Neural cell (in vitro differentiated cells): ENCODE data around the gene CHURC1.

ENCODE experiments used
- CTCF ChIP-seq: fragments of 450-650 bp; IDR thresholded peaks from 2 replicates; pipeline ENCODE4 v1.5.1; 2014; ENCODE audit warnings: antibody characterized with exemption, mild to moderate bottlenecking, moderate library complexity; ENCODE audit not compliant: poor library complexity, severe bottlenecking
- EP300 ChIP-seq: fragments of 450-650 bp; conservative IDR thresholded peaks from 2 replicates; pipeline ENCODE4 v1.6.1; 2014; ENCODE audit warnings: antibody characterized with exemption, mild to moderate bottlenecking, moderate library complexity; ENCODE audit not compliant: poor library complexity, severe bottlenecking
- RAD21 ChIP-seq: fragments of 450-650 bp; conservative IDR thresholded peaks from 2 replicates; pipeline ENCODE4 v1.6.1; 2014; ENCODE audit warnings: antibody characterized with exemption, mild to moderate bottlenecking, moderate library complexity

- TF ChIP-seq CTCF, result no peak
- TF ChIP-seq RAD21, result no peak
- no peak for TF ChIP-seq EP300
These were observed 41.0 kb downstream of the CHURC1 start for GRCh38 chr14:64955297-64955696.
